Cardiac fibroblast (primary cell): Measurements from ENCODE around the gene ZBTB20.

Experiments
- DNase-seq, 2 donors: peaks; one replicate each; pipeline versions ENCODE4 v3.0.0 to v3.0.0-alpha.2; 2010; ENCODE audit warnings: low read depth in 2 of 2
- H3K4me3 ChIP-seq, 2 donors: replicated peaks in 1 of 2; 1 replicate in 1 of 2; 2 replicates in 1 of 2; pipeline ENCODE4 v1.5.1; 2011; ENCODE audit warnings: low read depth in 2 of 2, low read length in 2 of 2, mild to moderate bottlenecking in 2 of 2, moderate library complexity in 1 of 2
- CTCF ChIP-seq: IDR thresholded peaks from one replicate; pipeline ENCODE4 v1.5.1; 2011; ENCODE audit warnings: low read depth, mild to moderate bottlenecking, low read length, inconsistent platforms

Gene ZBTB20

GRCh38 chr3:114858329-114858728, 288.8 kb downstream of the ZBTB20 start:
- H3K4me3 ChIP-seq = no peak overlapping the region

GRCh38 chr3:114857299-114857701, 289.8 kb downstream of the ZBTB20 start:
- H3K4me3 ChIP-seq = no peak overlapping the region
- TF ChIP-seq CTCF = no peak
- no peak for DNase-seq

More at GRCh38 chr3:114858329-114858728, 288.8 kb downstream of the ZBTB20 start:
- TF ChIP-seq CTCF = no peak
- no peak for DNase-seq

GRCh38 chr3:114856835-114857234, 290.3 kb downstream of the ZBTB20 start:
- TF ChIP-seq CTCF = no peak
- no peak for DNase-seq

GRCh38 chr3:114855839-114856238, 291.2 kb downstream of the ZBTB20 start:
- no peak for TF ChIP-seq CTCF
- no peak overlapping the region for H3K4me3 ChIP-seq
- DNase-seq = no peak

More at GRCh38 chr3:114856835-114857234, 290.3 kb downstream of the ZBTB20 start:
- no peak overlapping the region for H3K4me3 ChIP-seq

- no peak overlapping the region for H3K4me3 ChIP-seq
- DNase-seq = no peak
- no peak for TF ChIP-seq CTCF
Measured at GRCh38 chr3:114852966-114853365, 294.1 kb downstream of the ZBTB20 start.

- no peak for TF ChIP-seq CTCF
- no peak for DNase-seq
- H3K4me3 ChIP-seq = no peak overlapping the region
Measured at GRCh38 chr3:114850898-114851297, 296.2 kb downstream of the ZBTB20 start.

- no peak for DNase-seq
- TF ChIP-seq CTCF = no peak
Measured at GRCh38 chr3:114848643-114849350, 298.3 kb downstream of the ZBTB20 start.

More at GRCh38 chr3:114848643-114849350, 298.3 kb downstream of the ZBTB20 start:
- no peak overlapping the region for H3K4me3 ChIP-seq
